Measurements from ENCODE around the gene KCNH2. TPM values are rescaled to one million over a fixed set of nuclear protein-coding genes. Genes with fewer than 3 reads are reported as not detected.

KCNH2 gene
- total RNA-seq, 1 experiment from 2014 or later = 0.84 TPM

GRCh38 chr7:150992051-150992640, 14.0 kb upstream of the KCNH2 start:
- BruUV-seq (replicated peaks) = no TSS peak
- POLR2A ChIA-PET (ENCODE audit: unreplicated experiment) = no interaction called here

GRCh38 chr7:150990416-150991186, 12.5 kb upstream of the KCNH2 start, which contains the start of gene NOS3:
Gene NOS3, plus strand, starts transcription at chr7:150991017. Its CDS starts 2,787 bp downstream, at chr7:150993804.
- H3K4me3 ChIP-seq (ENCODE audit: low read length) = no peak within 1 kb of the TSS
- DNase-seq = peak; percentile 82
- no peak within 1 kb of the TSS for H3K9ac ChIP-seq (ENCODE audit: low read length)
- H2AFZ ChIP-seq (ENCODE audit: low read length) = no peak within 1 kb of the TSS
- 0 out of 2 replicates have a peak, but pooled peaks cover 6% of the 10 kb centered on the region for H3K9me3 ChIP-seq (ENCODE audit: low read length)
- peak within 1 kb of the TSS; percentile 54 for H3K27ac ChIP-seq (ENCODE audit: low read length)
- no peaks in the 10 kb centered on the region for H3F3A ChIP-seq (ENCODE audit: low read length, unreplicated experiment)
- H3K4me2 ChIP-seq (ENCODE audit: low read length) = no peak within 1 kb of the TSS
- H3K36me3 ChIP-seq (ENCODE audit: low read depth, low read length) = no peaks in the 10 kb centered on the region
- ATAC-seq = peak; percentile 32
- CTCF ChIA-PET = interaction anchor here (0.6 kb wide), 1 partner anchor 58 kb away, joined by 3 read pairs; the partner anchor contains the start of gene ASIC3
- no peaks in the 10 kb centered on the region for H3K79me2 ChIP-seq (ENCODE audit: low read length)
- peaks cover 6% of the 10 kb centered on the region for H3K4me1 ChIP-seq (ENCODE audit: insufficient read depth, low read length)
- H3K9me2 ChIP-seq (replicated peaks; ENCODE audit: low read length) = no peaks in the 10 kb centered on the region
- no peak for TF ChIP-seq CTCF (conservative IDR thresholded peaks at IDR 0.05; ENCODE audit: low read depth, low read length)
- no peak for TF ChIP-seq EZH2phosphoT487 (IDR thresholded peaks at IDR 0.05; ENCODE audit: borderline replicate concordance, low read length)
- TF ChIP-seq EZH2 (IDR thresholded peaks at IDR 0.05; ENCODE audit: low read length, unreplicated experiment) = no peak
- intact Hi-C loops (cut with micrococcal nuclease) = no loop called here
- H3K27me3 ChIP-seq (ENCODE audit: low read length) = no peaks in the 10 kb centered on the region
- no peaks in the 10 kb centered on the region for H4K20me1 ChIP-seq (ENCODE audit: low read length)
- BruUV-seq (replicated peaks) = TSS peak; percentile 95
- POLR2A ChIA-PET (ENCODE audit: unreplicated experiment) = no interaction called here

More at GRCh38 chr7:150992051-150992640, 14.0 kb upstream of the KCNH2 start:
- no peaks in the 10 kb centered on the region for H4K20me1 ChIP-seq (ENCODE audit: low read length)
- no peaks in the 10 kb centered on the region for H3K9me2 ChIP-seq (replicated peaks; ENCODE audit: low read length)
- no peaks in the 10 kb centered on the region for H3K36me3 ChIP-seq (ENCODE audit: low read depth, low read length)
- ATAC-seq (no peak), DNase-seq (no peak)
- H3K79me2 ChIP-seq (ENCODE audit: low read length) = no peaks in the 10 kb centered on the region
- H3K9ac ChIP-seq (ENCODE audit: low read length) = no peak overlapping the region
- 0 out of 2 replicates have a peak, but pooled peaks cover 6% of the 10 kb centered on the region for H3K9me3 ChIP-seq (ENCODE audit: low read length)
- H2AFZ ChIP-seq (ENCODE audit: low read length) = no peak overlapping the region
- no peaks in the 10 kb centered on the region for H3K27me3 ChIP-seq (ENCODE audit: low read length)
- no peak for TF ChIP-seq EZH2phosphoT487 (IDR thresholded peaks at IDR 0.05; ENCODE audit: borderline replicate concordance, low read length)
- TF ChIP-seq EZH2 (IDR thresholded peaks at IDR 0.05; ENCODE audit: low read length, unreplicated experiment) = no peak
- no peak for TF ChIP-seq CTCF (conservative IDR thresholded peaks at IDR 0.05; ENCODE audit: low read depth, low read length)
- CTCF ChIA-PET = no interaction called here
- H3K4me3 ChIP-seq (ENCODE audit: low read length) = no peak overlapping the region
- H3K4me2 ChIP-seq (ENCODE audit: low read length) = no peak overlapping the region
- no peaks in the 10 kb centered on the region for H3F3A ChIP-seq (ENCODE audit: low read length, unreplicated experiment)
- intact Hi-C loops (cut with micrococcal nuclease) = no loop called here
- no peak overlapping the region for H3K27ac ChIP-seq (ENCODE audit: low read length)
- peaks cover 6% of the 10 kb centered on the region for H3K4me1 ChIP-seq (ENCODE audit: insufficient read depth, low read length)
